ENCODE results near the gene SSR4. TPM values are rescaled to one million over a fixed set of nuclear protein-coding genes. Genes with fewer than 3 reads are reported as not detected.

The SSR4 gene
- 580 and 718 TPM in 2 replicates for polyA plus RNA-seq

GRCh38 chrX:153794018-153794896 is at the start of gene SSR4, which contains the start of gene IDH3G:
SSR4 (plus strand) TSS chrX:153794668; CDS start chrX:153794688, 20 bp downstream.
IDH3G (minus strand) TSS chrX:153794375; CDS start chrX:153794326, 49 bp downstream.

GRCh38 chrX:153763989-153764755 is 30.3 kb upstream of the SSR4 start, which contains the start of gene PLXNB3:
PLXNB3 (plus strand) TSS chrX:153764249; CDS start chrX:153765536, 1,287 bp downstream.

GRCh38 chrX:153780678-153781427 is 13.6 kb upstream of the SSR4 start, which contains the start of gene SRPK3:
SRPK3 (plus strand) TSS chrX:153781041; CDS start chrX:153781087, 46 bp downstream.

GRCh38 chrX:153829799-153830639 is 35.6 kb downstream of the SSR4 start, which contains the start of gene PDZD4:
PDZD4 (minus strand) TSS chrX:153830544; CDS start chrX:153830298, 246 bp downstream.

Other genes with a start within 250 kb of the SSR4 start
- 2.8 and 7.1 TPM in 2 replicates for gene CCNQ, start 195.5 kb upstream of the SSR4 start, polyA plus RNA-seq
- not detected in 2 replicates for gene DUSP9, start 147.5 kb upstream of the SSR4 start, polyA plus RNA-seq
- 1.4 TPM in 1 of 2 replicates, not detected in the other for gene PNCK, start 120.9 kb upstream of the SSR4 start, polyA plus RNA-seq
- gene SLC6A8, start 106.7 kb upstream of the SSR4 start, polyA plus RNA-seq: 0.39 and 0.70 TPM in 2 replicates
- 151 and 213 TPM in 2 replicates for gene BCAP31, start 70.3 kb upstream of the SSR4 start, polyA plus RNA-seq
- gene ABCD1, start 69.8 kb upstream of the SSR4 start, polyA plus RNA-seq: 0.07 and 2.8 TPM in 2 replicates
- gene PLXNB3, start 30.4 kb upstream of the SSR4 start, polyA plus RNA-seq: not detected in 2 replicates
- 2.0 TPM in 1 of 2 replicates, not detected in the other for gene SRPK3, start 13.6 kb upstream of the SSR4 start, polyA plus RNA-seq
- 85.8 and 95.3 TPM in 2 replicates for gene IDH3G, start 293 bp upstream of the SSR4 start, polyA plus RNA-seq
- gene PDZD4, start 35.9 kb downstream of the SSR4 start, polyA plus RNA-seq: 0.43 and 2.1 TPM in 2 replicates
- 6.9 and 7.2 TPM in 2 replicates for gene L1CAM, start 91.5 kb downstream of the SSR4 start, polyA plus RNA-seq
- not detected in 2 replicates for gene AVPR2, start 110.0 kb downstream of the SSR4 start, polyA plus RNA-seq
- gene ARHGAP4, start 131.6 kb downstream of the SSR4 start, polyA plus RNA-seq: not detected in 2 replicates
- 53.4 and 55.0 TPM in 2 replicates for gene NAA10, start 140.4 kb downstream of the SSR4 start, polyA plus RNA-seq
- not detected in 2 replicates for gene RENBP, start 150.0 kb downstream of the SSR4 start, polyA plus RNA-seq
- gene HCFC1, start 177.2 kb downstream of the SSR4 start, polyA plus RNA-seq: 4.1 and 5.5 TPM in 2 replicates
- 1.6 and 5.4 TPM in 2 replicates for gene TMEM187, start 178.1 kb downstream of the SSR4 start, polyA plus RNA-seq
- 2.4 and 3.6 TPM in 2 replicates for gene IRAK1, start 225.2 kb downstream of the SSR4 start, polyA plus RNA-seq